H9 (cell line): ENCODE measurements around the gene CFAP107. TPM values are rescaled to one million over a fixed set of nuclear protein-coding genes. Genes with fewer than 3 reads are reported as not detected.

Source experiments
- DNase-seq: peaks from one replicate; pipeline ENCODE4 v3.0.0-alpha.2; 2017
- H2AFZ ChIP-seq: one replicate; pipeline ENCODE4 v1.6.1; 2013; ENCODE audit warnings: mild to moderate bottlenecking, low read length, control low read depth, moderate library complexity
- H2AK5ac ChIP-seq: 2 replicates; pipeline ENCODE4 v1.6.1; 2013; ENCODE audit warnings: low read length, control low read depth, mixed read lengths; ENCODE audit not compliant: insufficient read length
- H2BK120ac ChIP-seq: one replicate; pipeline ENCODE4 v1.6.1; 2013; ENCODE audit warnings: low read depth, mild to moderate bottlenecking, low read length, control low read depth, inconsistent platforms; ENCODE audit not compliant: poor library complexity, severe bottlenecking
- H2BK12ac ChIP-seq: 2 replicates; pipeline ENCODE4 v1.6.1; 2013; ENCODE audit warnings: low read length, control low read depth, mixed read lengths, low read depth; ENCODE audit not compliant: insufficient read length
- H2BK15ac ChIP-seq: 2 replicates; pipeline ENCODE4 v1.6.1; 2013; ENCODE audit warnings: low read depth, low read length, control low read depth
- H2BK20ac ChIP-seq: one replicate; pipeline ENCODE4 v1.6.1; 2013; ENCODE audit warnings: low read depth, mild to moderate bottlenecking, low read length, control low read depth, inconsistent platforms; ENCODE audit not compliant: poor library complexity, severe bottlenecking
- H2BK5ac ChIP-seq: 2 replicates; pipeline ENCODE4 v1.6.1; 2013; ENCODE audit warnings: low read length, control low read depth, mixed read lengths; ENCODE audit not compliant: insufficient read length
- H3K14ac ChIP-seq: 2 replicates; pipeline ENCODE4 v1.6.1; 2013; ENCODE audit warnings: low read length, control low read depth; ENCODE audit not compliant: insufficient read depth
- H3K18ac ChIP-seq: 2 replicates; pipeline ENCODE4 v1.6.1; 2013; ENCODE audit warnings: low read depth, mild to moderate bottlenecking, mixed read lengths, low read length, control low read depth; ENCODE audit not compliant: insufficient read length
- H3K23ac ChIP-seq: 2 replicates; pipeline ENCODE4 v1.6.1; 2013; ENCODE audit warnings: low read length, control low read depth, mixed read lengths, low read depth; ENCODE audit not compliant: insufficient read length
- H3K23me2 ChIP-seq: 2 replicates; pipeline ENCODE4 v1.6.1; 2013; ENCODE audit warnings: low read depth, mild to moderate bottlenecking, mixed read lengths, low read length, control low read depth; ENCODE audit not compliant: insufficient read length, poor library complexity, severe bottlenecking
- H3K27ac ChIP-seq: 2 replicates; pipeline ENCODE4 v1.5.1; 2013; ENCODE audit warnings: low read length, control low read depth, mixed read lengths, low read depth; ENCODE audit not compliant: insufficient read length
- H3K27me3 ChIP-seq: 2 replicates; pipeline ENCODE4 v1.6.1; 2013; ENCODE audit warnings: low read length, control low read depth, inconsistent platforms; ENCODE audit not compliant: insufficient read depth
- H3K4ac ChIP-seq: 2 replicates; pipeline ENCODE4 v1.6.1; 2013; ENCODE audit warnings: low read depth, mild to moderate bottlenecking, control low read depth, inconsistent platforms, low read length, moderate library complexity
- H3K4me1 ChIP-seq: 2 replicates; pipeline ENCODE4 v1.6.1; 2013; ENCODE audit warnings: low read length, control low read depth, inconsistent platforms; ENCODE audit not compliant: insufficient read depth
- H3K4me2 ChIP-seq: 2 replicates; pipeline ENCODE4 v1.6.1; 2013; ENCODE audit warnings: low read length, control low read depth, mixed read lengths; ENCODE audit not compliant: insufficient read length, insufficient read depth
- H3K56ac ChIP-seq: 2 replicates; pipeline ENCODE4 v1.6.1; 2013; ENCODE audit warnings: low read depth, mild to moderate bottlenecking, mixed read lengths, low read length, control low read depth; ENCODE audit not compliant: insufficient read length
- H3K79me1 ChIP-seq: 2 replicates; pipeline ENCODE4 v1.6.1; 2013; ENCODE audit warnings: low read depth, mild to moderate bottlenecking, moderate library complexity, low read length, control low read depth, inconsistent platforms; ENCODE audit not compliant: insufficient read depth, poor library complexity, severe bottlenecking
- H3K79me2 ChIP-seq: 2 replicates; pipeline ENCODE4 v1.6.1; 2013; ENCODE audit warnings: low read length, control low read depth, inconsistent platforms; ENCODE audit not compliant: insufficient read depth
- H3K9ac ChIP-seq: 2 replicates; pipeline ENCODE4 v1.6.1; 2013; ENCODE audit warnings: low read length, control low read depth, mixed read lengths; ENCODE audit not compliant: insufficient read length; ENCODE audit errors: extremely low read depth
- H3K9me3 ChIP-seq: one replicate; pipeline ENCODE4 v1.6.1; 2013; ENCODE audit warnings: low read depth, low read length, inconsistent platforms; ENCODE audit not compliant: control insufficient read depth
- H3T11ph ChIP-seq: one replicate; pipeline ENCODE4 v1.6.1; 2013; ENCODE audit warnings: mild to moderate bottlenecking, low read length, control low read depth, inconsistent platforms
- H4K20me1 ChIP-seq: one replicate; pipeline ENCODE4 v1.6.1; 2013; ENCODE audit not compliant: control insufficient read depth, insufficient read length, insufficient read depth
- H4K5ac ChIP-seq: 2 replicates; pipeline ENCODE4 v1.6.1; 2013; ENCODE audit warnings: low read depth, mild to moderate bottlenecking, mixed read lengths, low read length, control low read depth; ENCODE audit not compliant: insufficient read length
- H4K8ac ChIP-seq: replicated peaks from 2 replicates; pipeline ENCODE4 v1.6.1; 2013; ENCODE audit warnings: low read length, control low read depth, mixed read lengths, low read depth; ENCODE audit not compliant: insufficient read length
- H4K91ac ChIP-seq: 2 replicates; pipeline ENCODE4 v1.6.1; 2013; ENCODE audit warnings: low read depth, mild to moderate bottlenecking, moderate library complexity, mixed read lengths, low read length, control low read depth; ENCODE audit not compliant: insufficient read length
- H3K27ac Mint-ChIP-seq, 3 experiments: 2 replicates in 2 of 3; 3 replicates in 1 of 3; pipeline ENCODE4 v1.8.0; 2020 to 2021; ENCODE audit warnings: mixed read lengths in 3 of 3, mild to moderate bottlenecking in 1 of 3, moderate library complexity in 1 of 3
- H3K27me3 Mint-ChIP-seq: 2 replicates; pipeline ENCODE4 v1.8.0; 2021; ENCODE audit warnings: low read depth, mild to moderate bottlenecking, moderate library complexity, mixed read lengths
- H3K36me3 Mint-ChIP-seq, 3 experiments: 2 replicates in 2 of 3; 3 replicates in 1 of 3; pipeline ENCODE4 v1.8.0; 2020 to 2021; ENCODE audit warnings: low read depth in 3 of 3, mixed read lengths in 3 of 3; ENCODE audit not compliant: insufficient read depth in 1 of 3
- H3K4me1 Mint-ChIP-seq, 2 experiments: 2 replicates each; pipeline ENCODE4 v1.8.0; 2020; ENCODE audit warnings: mixed read lengths in 2 of 2
- H3K4me3 Mint-ChIP-seq, 2 experiments: 2 replicates in 1 of 2; 3 replicates in 1 of 2; pipeline ENCODE4 v1.8.0; 2020 to 2021; ENCODE audit warnings: mild to moderate bottlenecking in 2 of 2, mixed read lengths in 2 of 2, moderate library complexity in 1 of 2
- H3K9me3 Mint-ChIP-seq, 2 experiments: 2 replicates in 1 of 2; 3 replicates in 1 of 2; pipeline ENCODE4 v1.8.0; 2020; ENCODE audit warnings: mild to moderate bottlenecking in 2 of 2, mixed read lengths in 2 of 2, moderate library complexity in 1 of 2
- CTCF ChIP-seq: fragments of 200-600 bp; sonication (generic); conservative IDR thresholded peaks from 3 replicates; pipeline ENCODE4 v1.8.0; 2021; ENCODE audit warnings: antibody characterized with exemption, mild to moderate bottlenecking
- WGBS: extraction: QIAGEN DNeasy Blood & Tissue Kit; methylation state at CpG from one replicate; pipeline ENCODE4 v1.1.7; 2013; ENCODE audit warnings: missing lambda C conversion rate, low lambda C conversion rate, mixed read lengths; ENCODE audit not compliant: insufficient read length; ENCODE audit errors: extremely low coverage; 5-methylcytosine and 5-hydroxymethylcytosine counted together
- total RNA-seq: library from RNA; stranded (reverse); gene quantifications from 2 replicates; pipeline ENCODE4 v1.2.1, GENCODE V29; 2021

The CFAP107 gene
- total RNA-seq, 1 experiment from 2014 or later: not detected

GRCh38 chr1:12703821-12704451, 42.1 kb upstream of the CFAP107 start:
- Histone ChIP-seq H3K14ac (no peak overlapping the region), H3K18ac (no peak overlapping the region), H3K4ac (no peak overlapping the region), H4K20me1 (no peaks in the 10 kb centered on the region), H3K79me1 (no peaks in the 10 kb centered on the region), H4K8ac (no peak overlapping the region), H2BK12ac (no peak overlapping the region), H2AK5ac (no peak overlapping the region), H2BK20ac (no peak overlapping the region), H2BK15ac (no peak overlapping the region), H3K79me2 (no peaks in the 10 kb centered on the region), H4K5ac (no peak overlapping the region), H4K91ac (no peak overlapping the region), H3K4me2 (no peak overlapping the region), H3K27ac (no peak overlapping the region), H2BK5ac (no peak overlapping the region), H3K9me3 (peaks cover 4% of the 10 kb centered on the region), H2AFZ (no peak overlapping the region), H3T11ph (no peak overlapping the region), H3K23ac (no peak overlapping the region), H3K9ac (no peak overlapping the region), H3K27me3 (no peaks in the 10 kb centered on the region), H3K56ac (no peak overlapping the region), H3K4me1 (no peaks in the 10 kb centered on the region; the same call in 1 of the 2 replicates), H3K23me2 (no peaks in the 10 kb centered on the region), H2BK120ac (no peak overlapping the region)
- Mint-ChIP-seq H3K9me3 (peaks cover 7 to 25% of the 10 kb centered on the region in 2 experiments), H3K36me3 (peaks cover 3 to 10% (median 7%) of the 10 kb centered on the region in 3 experiments; a peak in 4 of 7 replicates), H3K4me3 (no peak overlapping the region), H3K4me1 (no peaks in the 10 kb centered on the region), H3K27ac (no peak overlapping the region), H3K27me3 (peaks cover 1% of the 10 kb centered on the region)
- no peak for TF ChIP-seq CTCF
- no peak for DNase-seq
- no CpG with 5 or more reads among the region's 6 CpGs for WGBS
